Fibroblast of pulmonary artery (primary cell): Measurements from ENCODE around the gene ANKS1B.

ENCODE experiments used
- DNase-seq: peaks from one replicate; pipeline ENCODE4 v3.0.0-alpha.2; 2010; ENCODE audit warnings: low read depth
- H3K4me3 ChIP-seq: replicated peaks from 2 replicates; pipeline ENCODE4 v1.5.1; 2011; ENCODE audit warnings: low read depth, mild to moderate bottlenecking, control low read depth, low read length, moderate library complexity
- TF ChIP-seq, protein P1 (sequence below): IDR thresholded peaks from 2 replicates; pipeline ENCODE4 v1.5.1; 2011; ENCODE audit warnings: mild to moderate bottlenecking, control low read depth, low read length, inconsistent platforms; ENCODE audit errors: missing control alignments

ANKS1B gene

DNA sequence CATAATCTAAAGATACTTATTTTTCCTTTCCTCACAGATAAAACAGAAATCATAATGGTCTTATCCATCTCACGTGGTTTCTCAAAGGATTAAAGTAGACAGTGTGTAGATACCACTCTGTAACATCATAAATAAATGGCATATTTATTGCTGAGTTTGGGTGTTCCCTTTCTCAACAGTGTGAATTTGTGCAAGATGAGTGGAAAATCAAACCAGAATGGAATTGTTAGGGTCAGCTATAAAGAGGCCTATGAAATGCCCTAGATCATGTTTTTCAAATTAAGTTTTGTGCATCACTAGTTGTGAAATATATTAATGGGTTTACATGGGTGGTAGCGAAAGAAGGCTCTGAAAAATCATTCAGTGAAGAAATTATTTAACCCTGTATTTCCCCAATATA, 553.5 kb downstream of the ANKS1B start:
- DNase-seq: no peak
- no peak overlapping the region for H3K4me3 ChIP-seq
- TF ChIP-seq, protein P1, sequence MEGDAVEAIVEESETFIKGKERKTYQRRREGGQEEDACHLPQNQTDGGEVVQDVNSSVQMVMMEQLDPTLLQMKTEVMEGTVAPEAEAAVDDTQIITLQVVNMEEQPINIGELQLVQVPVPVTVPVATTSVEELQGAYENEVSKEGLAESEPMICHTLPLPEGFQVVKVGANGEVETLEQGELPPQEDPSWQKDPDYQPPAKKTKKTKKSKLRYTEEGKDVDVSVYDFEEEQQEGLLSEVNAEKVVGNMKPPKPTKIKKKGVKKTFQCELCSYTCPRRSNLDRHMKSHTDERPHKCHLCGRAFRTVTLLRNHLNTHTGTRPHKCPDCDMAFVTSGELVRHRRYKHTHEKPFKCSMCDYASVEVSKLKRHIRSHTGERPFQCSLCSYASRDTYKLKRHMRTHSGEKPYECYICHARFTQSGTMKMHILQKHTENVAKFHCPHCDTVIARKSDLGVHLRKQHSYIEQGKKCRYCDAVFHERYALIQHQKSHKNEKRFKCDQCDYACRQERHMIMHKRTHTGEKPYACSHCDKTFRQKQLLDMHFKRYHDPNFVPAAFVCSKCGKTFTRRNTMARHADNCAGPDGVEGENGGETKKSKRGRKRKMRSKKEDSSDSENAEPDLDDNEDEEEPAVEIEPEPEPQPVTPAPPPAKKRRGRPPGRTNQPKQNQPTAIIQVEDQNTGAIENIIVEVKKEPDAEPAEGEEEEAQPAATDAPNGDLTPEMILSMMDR: no peak

DNA sequence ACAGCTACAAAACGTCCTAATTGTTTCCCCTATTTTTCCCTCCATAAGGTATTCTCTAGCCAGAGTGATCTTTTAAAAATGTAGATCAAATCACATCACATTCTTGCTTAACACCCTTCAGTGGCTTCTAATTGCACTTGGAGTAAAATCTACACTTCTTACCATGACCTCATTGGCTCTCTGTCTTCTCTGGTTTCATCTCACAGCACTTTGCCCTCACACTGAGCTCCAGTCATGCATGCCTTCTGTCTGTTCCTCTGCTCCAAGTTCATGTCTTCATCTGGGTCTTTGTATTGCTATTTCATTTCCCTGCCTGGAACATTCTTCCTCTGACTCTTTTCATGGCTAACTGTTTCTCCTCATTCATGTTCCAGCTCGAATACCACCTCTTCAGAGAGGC, 557.6 kb downstream of the ANKS1B start:
- no peak overlapping the region for H3K4me3 ChIP-seq
- DNase-seq: no peak
- TF ChIP-seq, protein P1: no peak

DNA sequence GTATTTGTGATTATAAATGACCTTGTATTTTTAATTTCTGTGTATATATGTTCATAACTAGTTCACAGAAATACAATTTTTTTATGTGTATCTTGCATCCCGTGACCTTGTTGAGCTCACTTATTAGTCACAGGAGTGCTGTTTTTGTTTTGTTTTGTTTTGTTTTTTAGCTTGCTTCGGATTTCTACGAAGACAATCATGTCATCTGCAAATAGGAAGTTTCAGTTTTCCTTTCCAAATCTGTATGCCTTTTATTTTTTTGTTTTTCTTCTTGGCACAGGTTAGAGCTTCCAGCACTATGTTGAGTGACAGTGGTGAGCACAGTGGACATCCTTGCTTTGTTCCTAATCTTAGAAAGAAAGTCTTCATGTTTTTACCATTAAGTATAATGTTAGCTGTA, 566.4 kb downstream of the ANKS1B start:
- DNase-seq: no peak
- no peak overlapping the region for H3K4me3 ChIP-seq
- TF ChIP-seq, protein P1: no peak

DNA sequence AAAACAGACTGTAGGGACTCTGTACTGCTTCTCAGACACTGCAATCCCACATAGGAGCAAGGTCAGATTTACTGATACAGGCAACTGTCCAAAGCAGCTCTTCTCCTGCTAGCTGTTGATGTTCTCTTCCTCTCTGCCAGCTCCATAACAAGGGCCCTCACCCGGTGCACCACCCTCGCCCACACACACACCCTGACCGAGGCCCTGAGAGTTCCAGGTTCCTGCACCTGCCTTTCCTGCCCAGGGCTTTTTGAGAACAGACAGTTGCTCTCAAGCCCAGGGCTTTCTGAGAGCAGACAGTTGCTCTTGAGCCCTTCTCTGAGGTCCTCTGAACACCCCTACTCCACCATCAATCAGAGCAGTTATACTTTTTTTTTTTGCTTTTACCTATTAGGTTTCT, 571.0 kb downstream of the ANKS1B start:
- no peak for DNase-seq
- TF ChIP-seq, protein P1: no peak
- H3K4me3 ChIP-seq: no peak overlapping the region

DNA sequence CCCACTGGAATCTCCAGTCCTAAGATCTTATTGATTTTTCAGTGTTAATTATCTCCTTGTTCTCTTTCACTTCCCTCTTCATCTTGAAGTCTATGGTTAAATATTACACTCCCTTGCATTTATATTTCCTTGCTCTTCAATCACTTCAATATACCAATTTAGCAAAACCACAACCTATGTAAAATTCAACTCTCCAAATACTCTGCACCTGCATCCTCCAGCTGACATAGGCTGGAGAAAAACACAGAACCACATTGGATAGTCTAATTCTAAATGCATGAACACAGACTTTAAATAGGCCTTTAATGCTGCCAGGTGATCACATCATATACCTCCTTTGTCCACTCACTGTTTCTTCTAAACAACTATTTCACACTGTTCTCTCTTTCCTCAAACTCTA, 591.0 kb downstream of the ANKS1B start:
- H3K4me3 ChIP-seq: no peak overlapping the region
- no peak for DNase-seq
- TF ChIP-seq, protein P1: no peak

DNA sequence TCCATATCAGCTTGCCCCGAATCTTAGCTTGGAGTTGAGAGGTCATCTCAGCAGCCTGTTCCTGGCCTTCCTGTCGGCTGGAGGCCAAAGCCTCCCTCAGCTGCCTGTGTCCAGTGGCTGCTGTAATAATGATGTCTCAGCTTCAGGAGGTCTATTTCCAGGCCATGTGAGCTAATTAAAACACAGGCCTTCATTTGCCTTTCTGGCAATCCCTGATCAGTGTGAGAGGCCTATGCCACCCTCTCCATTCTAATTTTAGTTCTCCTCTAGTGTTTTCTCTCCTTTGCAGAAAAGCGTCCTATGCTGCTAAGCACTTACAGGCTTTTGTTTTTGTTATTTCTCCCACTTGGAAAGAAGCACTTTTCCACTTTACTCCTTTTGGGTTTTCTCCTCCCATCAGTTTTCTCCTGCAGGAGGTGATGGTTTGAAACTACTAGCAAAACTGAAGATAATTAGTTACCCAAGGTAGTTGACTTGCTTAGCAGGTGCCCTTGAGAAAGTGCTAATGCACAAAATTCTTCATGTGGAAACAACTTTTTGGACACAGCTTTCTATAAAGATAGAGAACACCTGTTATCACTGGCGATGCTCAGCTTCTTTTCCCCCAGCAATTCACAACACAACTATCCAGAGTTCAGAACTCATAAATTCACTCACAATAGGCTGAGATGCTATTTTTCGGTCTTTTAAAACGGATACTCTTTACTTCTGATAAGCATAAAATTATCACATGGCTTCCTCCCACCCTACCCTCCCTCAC, 592.5 kb downstream of the ANKS1B start:
- DNase-seq: no peak
- TF ChIP-seq, protein P1: no peak
- H3K4me3 ChIP-seq: no peak overlapping the region

DNA sequence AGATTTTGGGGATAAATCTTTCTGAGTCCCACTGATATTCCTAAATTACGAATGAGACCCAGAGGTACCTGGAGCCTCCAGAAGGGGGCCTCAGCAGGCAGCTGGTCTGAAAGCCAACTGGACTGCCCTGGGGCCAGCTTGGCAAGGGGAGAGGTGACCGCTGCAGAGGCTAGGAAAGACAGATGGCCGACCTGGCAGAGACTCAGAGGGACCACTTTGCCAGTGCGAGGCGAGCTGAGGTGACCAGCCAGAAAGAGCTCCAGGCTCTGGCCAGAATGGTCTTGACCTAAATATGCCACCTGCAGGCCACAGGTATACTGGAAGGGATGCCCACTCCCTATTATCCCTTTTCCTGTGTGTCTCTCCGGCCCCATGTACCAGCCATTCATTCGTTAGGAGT, 594.0 kb downstream of the ANKS1B start:
- no peak for DNase-seq
- no peak overlapping the region for H3K4me3 ChIP-seq
- TF ChIP-seq, protein P1: no peak
